NOMO-1 treated with DMSO at 0.1 percent for 48 hours (cell line): Measurements from ENCODE around the gene PTPRM.

Experiments used
- DNase-seq: peaks from one replicate; lab custom pipeline; 2025; ENCODE audit not compliant: unreplicated experiment; lab: John Stamatoyannopoulos, UW

The PTPRM gene

DNA sequence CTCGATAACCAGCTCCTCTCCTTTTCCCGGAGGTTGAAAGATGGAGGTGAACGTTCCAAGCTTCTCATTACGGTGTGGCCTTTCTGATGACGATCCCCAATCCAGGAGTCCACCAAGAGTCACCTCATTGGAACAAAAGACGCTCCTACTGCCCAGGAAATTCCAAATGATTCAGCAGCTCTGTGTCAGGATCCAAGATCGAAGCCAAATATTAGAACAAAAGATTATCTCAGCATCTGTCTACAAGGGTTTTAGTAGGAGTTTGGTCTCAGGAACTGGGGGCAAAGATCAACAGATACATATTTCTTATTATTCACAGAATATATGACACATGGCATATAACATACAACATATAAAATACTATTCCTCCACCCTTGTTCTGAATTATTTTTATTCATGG, 881.0 kb downstream of the PTPRM start:
- DNase-seq, result no peak

DNA sequence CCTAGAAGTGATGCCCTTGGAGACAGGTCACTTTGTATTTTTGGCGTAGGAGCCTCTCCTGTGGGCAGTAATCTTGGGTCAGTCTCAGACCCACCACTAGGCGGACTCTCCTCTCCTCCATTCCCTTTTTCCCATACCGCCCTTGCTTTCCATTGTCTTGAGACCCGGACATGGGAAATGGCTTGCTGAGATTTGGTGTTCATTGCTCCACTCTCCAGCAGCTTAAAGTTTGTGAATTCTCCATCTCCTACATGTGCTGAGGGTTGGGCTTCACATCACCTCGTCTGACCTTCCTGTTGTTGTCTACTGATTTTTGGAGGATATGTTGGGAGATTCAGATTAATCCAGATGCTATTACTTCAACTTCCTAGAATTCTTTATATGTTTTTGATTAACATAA, 882.9 kb downstream of the PTPRM start:
- no peak for DNase-seq

DNA sequence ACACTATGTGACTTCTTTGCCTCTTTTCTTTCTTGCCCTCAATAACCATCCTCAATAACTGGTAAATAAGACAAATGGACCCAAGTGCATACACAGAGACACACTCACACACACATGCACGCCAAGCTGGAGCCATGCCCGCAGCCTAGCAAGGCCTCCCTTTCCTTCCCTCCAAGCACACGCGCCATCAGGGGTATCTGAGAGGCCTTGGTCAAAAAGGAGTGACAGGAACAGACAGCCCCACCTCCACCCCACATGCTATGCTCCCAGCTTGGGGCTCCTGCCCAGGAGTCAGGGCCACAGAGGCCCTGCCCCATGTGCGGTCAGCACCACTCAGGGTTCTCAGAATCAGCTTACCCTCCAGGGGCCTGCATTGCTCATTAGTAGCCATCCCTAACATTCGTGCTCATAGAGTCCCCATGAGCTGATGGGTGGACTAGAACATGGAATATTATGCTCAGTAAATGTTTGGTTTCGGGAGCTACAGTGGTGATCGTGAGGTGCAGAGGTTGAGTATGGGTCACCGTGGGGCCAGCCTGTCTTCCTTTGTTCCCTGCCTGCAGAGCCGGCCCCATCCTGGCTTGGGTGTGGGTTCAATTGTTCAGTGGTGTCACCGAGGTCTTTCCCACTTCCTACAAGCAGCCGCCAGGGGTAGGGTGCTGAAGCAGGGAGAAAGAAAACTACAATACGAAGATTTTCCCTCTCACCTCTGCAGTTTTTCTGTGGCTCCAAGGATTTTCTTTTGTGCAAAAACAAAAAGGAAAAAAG, 884.0 kb downstream of the PTPRM start:
- DNase-seq, result no peak

DNA sequence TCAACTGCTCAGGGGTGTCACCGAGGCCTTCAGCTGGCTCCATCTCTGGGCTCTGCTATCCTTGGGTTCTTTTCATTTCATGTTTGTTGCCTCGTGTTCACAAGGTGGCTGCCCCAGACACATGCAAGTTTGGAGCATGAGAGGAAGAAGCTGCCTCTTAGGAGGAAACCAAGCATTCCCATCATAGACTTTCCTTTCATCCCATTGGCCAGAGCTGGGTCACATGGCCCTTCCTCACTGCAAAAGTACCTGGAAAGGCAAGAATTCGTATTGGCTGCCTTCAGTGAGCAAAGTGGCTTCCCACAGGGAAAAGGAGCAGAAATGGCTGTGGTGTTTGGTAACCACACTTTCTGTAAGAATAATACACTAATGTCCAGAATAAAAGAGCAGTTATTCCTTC, 886.4 kb downstream of the PTPRM start:
- no peak for DNase-seq

DNA sequence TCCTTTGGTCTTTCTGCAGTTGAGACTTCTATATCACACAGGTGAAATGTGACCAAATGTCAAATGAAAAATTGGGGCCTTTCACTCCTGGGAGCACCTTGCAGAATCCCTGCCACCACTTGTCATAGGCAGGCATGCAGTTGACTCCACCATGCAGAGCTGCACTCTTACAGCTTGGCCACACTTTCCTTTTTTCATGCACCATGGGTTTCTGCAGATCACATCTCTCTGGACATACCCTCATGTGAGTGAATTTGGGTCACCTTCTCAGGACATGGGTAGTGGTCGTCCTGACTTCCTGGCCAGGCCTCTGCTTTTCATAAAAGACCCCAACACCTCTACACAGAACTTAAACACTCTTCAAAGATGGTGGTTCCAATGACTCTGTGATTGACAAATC, 887.0 kb downstream of the PTPRM start:
- no peak for DNase-seq

DNA sequence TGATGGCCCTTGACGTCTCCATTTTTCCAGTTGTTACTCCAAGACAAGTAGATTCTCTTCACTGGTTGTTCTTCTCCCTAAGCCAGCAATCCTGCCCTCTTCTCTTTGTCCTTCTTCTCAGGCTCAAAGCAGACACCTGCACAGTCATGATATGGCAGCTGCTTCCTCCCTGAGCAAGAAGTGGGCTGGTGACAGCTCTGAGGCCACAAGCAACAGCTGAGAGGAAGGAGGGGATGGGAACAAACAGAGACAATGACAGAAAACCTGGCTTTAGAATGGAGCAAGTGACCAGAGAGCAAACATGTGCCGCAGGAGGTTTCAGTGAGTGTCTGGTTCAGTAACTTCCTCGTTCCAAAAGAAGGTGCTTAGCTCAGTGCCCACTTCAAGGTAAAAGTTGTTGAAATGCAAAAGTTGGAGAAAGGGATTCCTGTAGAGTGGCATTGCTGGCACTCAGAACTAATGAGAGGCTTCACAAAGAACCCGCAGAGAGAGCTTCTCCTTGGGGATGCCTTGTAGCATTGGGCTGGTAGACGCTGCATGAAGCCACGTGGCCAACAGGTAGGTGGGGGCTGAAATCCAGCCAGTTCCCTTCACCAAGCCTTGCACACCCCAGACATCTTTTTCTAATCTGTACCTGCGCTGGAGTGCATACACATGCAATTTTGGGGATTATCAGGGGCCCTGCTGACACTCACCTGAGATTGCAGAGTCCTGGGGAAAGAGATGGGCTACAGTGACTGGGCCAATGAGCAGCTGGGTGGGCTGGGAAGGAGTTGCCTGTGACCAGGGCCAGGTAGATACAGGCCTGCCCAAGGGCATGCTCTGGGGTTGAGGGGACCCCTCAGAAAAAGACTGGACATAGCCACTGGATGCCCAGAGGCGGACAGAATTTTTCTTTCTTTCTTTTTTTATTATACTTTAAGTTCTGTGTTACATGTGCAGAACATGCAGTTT, 888.8 kb downstream of the PTPRM start:
- no peak for DNase-seq
